ENCODE results near the gene WIZ.

DNA sequence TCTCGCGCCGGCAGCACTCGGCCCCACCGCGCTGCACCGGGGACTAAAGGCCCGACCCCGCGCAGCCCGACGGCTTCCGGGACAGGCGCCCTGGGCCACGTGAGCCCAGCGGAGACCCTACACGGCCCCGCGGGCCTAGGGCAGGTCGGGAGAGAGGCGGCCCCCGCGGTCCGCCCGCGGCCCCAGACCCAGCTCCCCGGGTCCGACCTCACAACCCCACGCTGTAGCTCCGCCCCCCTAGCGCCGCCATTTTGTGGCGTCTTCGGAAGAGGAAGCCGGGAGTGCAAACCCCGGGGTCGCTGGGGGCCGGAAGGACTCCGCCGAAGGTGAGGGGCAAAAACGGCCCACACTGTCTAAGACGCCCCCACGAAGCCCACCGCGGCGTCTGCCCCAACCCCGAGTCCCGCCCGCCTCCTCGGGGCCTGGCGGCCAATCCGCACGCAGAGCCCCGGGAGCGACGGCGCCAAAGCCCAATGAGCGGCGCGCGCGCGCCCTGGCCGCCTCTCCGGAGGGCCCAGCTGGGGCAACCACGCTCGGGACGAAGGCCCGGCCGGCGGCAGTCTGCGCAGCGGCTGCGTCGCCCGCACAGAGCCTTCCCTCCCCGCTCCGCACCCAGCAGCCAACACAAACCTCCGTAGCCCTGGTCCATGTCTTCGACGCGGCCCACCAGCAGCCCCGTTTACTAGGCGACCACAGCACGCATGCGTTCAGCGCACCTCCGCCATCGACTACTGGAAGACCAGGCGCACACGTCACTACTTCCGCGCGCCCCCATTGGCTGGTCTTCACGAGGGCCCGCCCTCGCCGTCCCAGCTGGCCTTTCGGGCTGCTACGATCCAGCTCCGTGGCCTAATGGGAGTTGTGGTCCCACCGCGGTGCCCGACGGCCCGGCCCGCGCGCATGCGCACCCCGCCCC lies 70.4 kb downstream of the WIZ start, which contains the start of gene AKAP8:
- TF ChIP-seq, protein P1, sequence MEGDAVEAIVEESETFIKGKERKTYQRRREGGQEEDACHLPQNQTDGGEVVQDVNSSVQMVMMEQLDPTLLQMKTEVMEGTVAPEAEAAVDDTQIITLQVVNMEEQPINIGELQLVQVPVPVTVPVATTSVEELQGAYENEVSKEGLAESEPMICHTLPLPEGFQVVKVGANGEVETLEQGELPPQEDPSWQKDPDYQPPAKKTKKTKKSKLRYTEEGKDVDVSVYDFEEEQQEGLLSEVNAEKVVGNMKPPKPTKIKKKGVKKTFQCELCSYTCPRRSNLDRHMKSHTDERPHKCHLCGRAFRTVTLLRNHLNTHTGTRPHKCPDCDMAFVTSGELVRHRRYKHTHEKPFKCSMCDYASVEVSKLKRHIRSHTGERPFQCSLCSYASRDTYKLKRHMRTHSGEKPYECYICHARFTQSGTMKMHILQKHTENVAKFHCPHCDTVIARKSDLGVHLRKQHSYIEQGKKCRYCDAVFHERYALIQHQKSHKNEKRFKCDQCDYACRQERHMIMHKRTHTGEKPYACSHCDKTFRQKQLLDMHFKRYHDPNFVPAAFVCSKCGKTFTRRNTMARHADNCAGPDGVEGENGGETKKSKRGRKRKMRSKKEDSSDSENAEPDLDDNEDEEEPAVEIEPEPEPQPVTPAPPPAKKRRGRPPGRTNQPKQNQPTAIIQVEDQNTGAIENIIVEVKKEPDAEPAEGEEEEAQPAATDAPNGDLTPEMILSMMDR (IDR thresholded peaks at IDR 0.05; ENCODE audit: low read depth, low read length, poor library complexity, severe bottlenecking) = no peak
- no peak for TF ChIP-seq EZH2phosphoT487 (IDR thresholded peaks at IDR 0.05; ENCODE audit: borderline replicate concordance, low read length)

All from DOHH2 (cell line).